ENCODE measurements around the gene WDR88.

DNA sequence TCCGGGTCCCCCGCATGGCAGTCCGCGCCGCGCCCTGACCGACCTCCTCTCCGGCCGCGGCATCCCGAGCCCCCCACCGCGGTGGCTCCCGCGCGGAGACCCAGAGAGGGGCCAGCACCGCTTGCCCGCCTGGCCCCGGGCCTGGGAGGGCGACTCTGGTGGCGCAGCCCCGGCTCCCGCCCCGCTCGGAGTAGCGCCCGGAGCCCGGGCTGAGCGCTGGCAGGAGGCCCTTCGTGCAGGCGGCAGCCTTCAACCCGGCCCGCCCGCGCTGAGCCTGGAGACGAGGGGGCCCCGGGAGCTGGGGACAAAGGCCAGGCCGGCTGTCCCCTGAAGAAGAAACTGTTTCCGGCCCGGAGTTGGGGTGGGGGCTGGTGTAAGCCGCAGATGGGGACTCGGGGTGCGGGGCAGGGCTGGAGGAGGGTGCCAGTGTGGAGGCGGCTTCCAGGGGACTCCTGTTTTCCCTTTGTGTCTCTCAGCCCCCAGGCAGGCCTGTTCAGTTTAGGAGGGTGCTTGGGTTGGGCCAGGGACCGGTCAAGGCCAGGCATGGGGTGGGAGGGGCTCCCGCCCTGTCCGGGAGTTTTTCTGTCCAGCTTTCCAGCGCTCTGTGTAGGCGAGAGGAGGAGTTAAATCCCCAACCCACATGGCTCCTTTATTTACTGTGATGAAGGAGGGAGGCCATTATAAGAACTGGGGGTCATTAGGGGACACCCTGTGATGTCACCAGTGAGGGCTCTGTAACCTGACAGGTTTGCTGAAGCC is 63.2 kb downstream of the WDR88 start:
- TF ChIP-seq POLR2A (IDR thresholded peaks at IDR 0.05) = no peak
- TF ChIP-seq CTCF (IDR thresholded peaks at IDR 0.05) = no peak
- TF ChIP-seq EP300 (IDR thresholded peaks at IDR 0.05) = no peak
- no peak for TF ChIP-seq POLR2AphosphoS5 (IDR thresholded peaks at IDR 0.05)

All from suprapubic skin (tissue), 4 donors.